H9 (cell line): ENCODE measurements around the gene VPS41. TPM values are rescaled to one million over a fixed set of nuclear protein-coding genes. Genes with fewer than 3 reads are reported as not detected.
"Not testable (repeated sequence)": the region's sequence is repeated elsewhere in the genome, so short reads cannot be mapped to it uniquely, and the experiment has no call there.

Source experiments
- DNase-seq: peaks from one replicate; pipeline ENCODE4 v3.0.0-alpha.2; 2017
- H2AFZ ChIP-seq: one replicate; pipeline ENCODE4 v1.6.1; 2013; ENCODE audit warnings: mild to moderate bottlenecking, low read length, control low read depth, moderate library complexity
- H2AK5ac ChIP-seq: 2 replicates; pipeline ENCODE4 v1.6.1; 2013; ENCODE audit warnings: low read length, control low read depth, mixed read lengths; ENCODE audit not compliant: insufficient read length
- H2BK120ac ChIP-seq: one replicate; pipeline ENCODE4 v1.6.1; 2013; ENCODE audit warnings: low read depth, mild to moderate bottlenecking, low read length, control low read depth, inconsistent platforms; ENCODE audit not compliant: poor library complexity, severe bottlenecking
- H2BK12ac ChIP-seq: 2 replicates; pipeline ENCODE4 v1.6.1; 2013; ENCODE audit warnings: low read length, control low read depth, mixed read lengths, low read depth; ENCODE audit not compliant: insufficient read length
- H2BK15ac ChIP-seq: 2 replicates; pipeline ENCODE4 v1.6.1; 2013; ENCODE audit warnings: low read depth, low read length, control low read depth
- H2BK20ac ChIP-seq: one replicate; pipeline ENCODE4 v1.6.1; 2013; ENCODE audit warnings: low read depth, mild to moderate bottlenecking, low read length, control low read depth, inconsistent platforms; ENCODE audit not compliant: poor library complexity, severe bottlenecking
- H2BK5ac ChIP-seq: 2 replicates; pipeline ENCODE4 v1.6.1; 2013; ENCODE audit warnings: low read length, control low read depth, mixed read lengths; ENCODE audit not compliant: insufficient read length
- H3K14ac ChIP-seq: 2 replicates; pipeline ENCODE4 v1.6.1; 2013; ENCODE audit warnings: low read length, control low read depth; ENCODE audit not compliant: insufficient read depth
- H3K18ac ChIP-seq: 2 replicates; pipeline ENCODE4 v1.6.1; 2013; ENCODE audit warnings: low read depth, mild to moderate bottlenecking, mixed read lengths, low read length, control low read depth; ENCODE audit not compliant: insufficient read length
- H3K23ac ChIP-seq: 2 replicates; pipeline ENCODE4 v1.6.1; 2013; ENCODE audit warnings: low read length, control low read depth, mixed read lengths, low read depth; ENCODE audit not compliant: insufficient read length
- H3K23me2 ChIP-seq: 2 replicates; pipeline ENCODE4 v1.6.1; 2013; ENCODE audit warnings: low read depth, mild to moderate bottlenecking, mixed read lengths, low read length, control low read depth; ENCODE audit not compliant: insufficient read length, poor library complexity, severe bottlenecking
- H3K27ac ChIP-seq: 2 replicates; pipeline ENCODE4 v1.5.1; 2013; ENCODE audit warnings: low read length, control low read depth, mixed read lengths, low read depth; ENCODE audit not compliant: insufficient read length
- H3K27me3 ChIP-seq: 2 replicates; pipeline ENCODE4 v1.6.1; 2013; ENCODE audit warnings: low read length, control low read depth, inconsistent platforms; ENCODE audit not compliant: insufficient read depth
- H3K4ac ChIP-seq: 2 replicates; pipeline ENCODE4 v1.6.1; 2013; ENCODE audit warnings: low read depth, mild to moderate bottlenecking, control low read depth, inconsistent platforms, low read length, moderate library complexity
- H3K4me1 ChIP-seq: 2 replicates; pipeline ENCODE4 v1.6.1; 2013; ENCODE audit warnings: low read length, control low read depth, inconsistent platforms; ENCODE audit not compliant: insufficient read depth
- H3K4me2 ChIP-seq: 2 replicates; pipeline ENCODE4 v1.6.1; 2013; ENCODE audit warnings: low read length, control low read depth, mixed read lengths; ENCODE audit not compliant: insufficient read length, insufficient read depth
- H3K56ac ChIP-seq: 2 replicates; pipeline ENCODE4 v1.6.1; 2013; ENCODE audit warnings: low read depth, mild to moderate bottlenecking, mixed read lengths, low read length, control low read depth; ENCODE audit not compliant: insufficient read length
- H3K79me1 ChIP-seq: 2 replicates; pipeline ENCODE4 v1.6.1; 2013; ENCODE audit warnings: low read depth, mild to moderate bottlenecking, moderate library complexity, low read length, control low read depth, inconsistent platforms; ENCODE audit not compliant: insufficient read depth, poor library complexity, severe bottlenecking
- H3K79me2 ChIP-seq: 2 replicates; pipeline ENCODE4 v1.6.1; 2013; ENCODE audit warnings: low read length, control low read depth, inconsistent platforms; ENCODE audit not compliant: insufficient read depth
- H3K9ac ChIP-seq: 2 replicates; pipeline ENCODE4 v1.6.1; 2013; ENCODE audit warnings: low read length, control low read depth, mixed read lengths; ENCODE audit not compliant: insufficient read length; ENCODE audit errors: extremely low read depth
- H3K9me3 ChIP-seq: one replicate; pipeline ENCODE4 v1.6.1; 2013; ENCODE audit warnings: low read depth, low read length, inconsistent platforms; ENCODE audit not compliant: control insufficient read depth
- H3T11ph ChIP-seq: one replicate; pipeline ENCODE4 v1.6.1; 2013; ENCODE audit warnings: mild to moderate bottlenecking, low read length, control low read depth, inconsistent platforms
- H4K20me1 ChIP-seq: one replicate; pipeline ENCODE4 v1.6.1; 2013; ENCODE audit not compliant: control insufficient read depth, insufficient read length, insufficient read depth
- H4K5ac ChIP-seq: 2 replicates; pipeline ENCODE4 v1.6.1; 2013; ENCODE audit warnings: low read depth, mild to moderate bottlenecking, mixed read lengths, low read length, control low read depth; ENCODE audit not compliant: insufficient read length
- H4K8ac ChIP-seq: replicated peaks from 2 replicates; pipeline ENCODE4 v1.6.1; 2013; ENCODE audit warnings: low read length, control low read depth, mixed read lengths, low read depth; ENCODE audit not compliant: insufficient read length
- H4K91ac ChIP-seq: 2 replicates; pipeline ENCODE4 v1.6.1; 2013; ENCODE audit warnings: low read depth, mild to moderate bottlenecking, moderate library complexity, mixed read lengths, low read length, control low read depth; ENCODE audit not compliant: insufficient read length
- H3K27ac Mint-ChIP-seq, 3 experiments: 2 replicates in 2 of 3; 3 replicates in 1 of 3; pipeline ENCODE4 v1.8.0; 2020 to 2021; ENCODE audit warnings: mixed read lengths in 3 of 3, mild to moderate bottlenecking in 1 of 3, moderate library complexity in 1 of 3
- H3K27me3 Mint-ChIP-seq: 2 replicates; pipeline ENCODE4 v1.8.0; 2021; ENCODE audit warnings: low read depth, mild to moderate bottlenecking, moderate library complexity, mixed read lengths
- H3K36me3 Mint-ChIP-seq, 3 experiments: 2 replicates in 2 of 3; 3 replicates in 1 of 3; pipeline ENCODE4 v1.8.0; 2020 to 2021; ENCODE audit warnings: low read depth in 3 of 3, mixed read lengths in 3 of 3; ENCODE audit not compliant: insufficient read depth in 1 of 3
- H3K4me1 Mint-ChIP-seq, 2 experiments: 2 replicates each; pipeline ENCODE4 v1.8.0; 2020; ENCODE audit warnings: mixed read lengths in 2 of 2
- H3K4me3 Mint-ChIP-seq, 2 experiments: 2 replicates in 1 of 2; 3 replicates in 1 of 2; pipeline ENCODE4 v1.8.0; 2020 to 2021; ENCODE audit warnings: mild to moderate bottlenecking in 2 of 2, mixed read lengths in 2 of 2, moderate library complexity in 1 of 2
- H3K9me3 Mint-ChIP-seq, 2 experiments: 2 replicates in 1 of 2; 3 replicates in 1 of 2; pipeline ENCODE4 v1.8.0; 2020; ENCODE audit warnings: mild to moderate bottlenecking in 2 of 2, mixed read lengths in 2 of 2, moderate library complexity in 1 of 2
- WGBS: extraction: QIAGEN DNeasy Blood & Tissue Kit; methylation state at CpG from one replicate; pipeline ENCODE4 v1.1.7; 2013; ENCODE audit warnings: missing lambda C conversion rate, low lambda C conversion rate, mixed read lengths; ENCODE audit not compliant: insufficient read length; ENCODE audit errors: extremely low coverage; 5-methylcytosine and 5-hydroxymethylcytosine counted together
- total RNA-seq: library from RNA; stranded (reverse); gene quantifications from 2 replicates; pipeline ENCODE4 v1.2.1, GENCODE V29; 2021
- TF ChIP-seq, protein P1 (sequence below): fragments of 200-600 bp; sonication (generic); conservative IDR thresholded peaks from 3 replicates; pipeline ENCODE4 v1.8.0; 2021; ENCODE audit warnings: antibody characterized with exemption, mild to moderate bottlenecking

VPS41 gene
- total RNA-seq, 1 experiment from 2014 or later: 49.3 TPM

DNA sequence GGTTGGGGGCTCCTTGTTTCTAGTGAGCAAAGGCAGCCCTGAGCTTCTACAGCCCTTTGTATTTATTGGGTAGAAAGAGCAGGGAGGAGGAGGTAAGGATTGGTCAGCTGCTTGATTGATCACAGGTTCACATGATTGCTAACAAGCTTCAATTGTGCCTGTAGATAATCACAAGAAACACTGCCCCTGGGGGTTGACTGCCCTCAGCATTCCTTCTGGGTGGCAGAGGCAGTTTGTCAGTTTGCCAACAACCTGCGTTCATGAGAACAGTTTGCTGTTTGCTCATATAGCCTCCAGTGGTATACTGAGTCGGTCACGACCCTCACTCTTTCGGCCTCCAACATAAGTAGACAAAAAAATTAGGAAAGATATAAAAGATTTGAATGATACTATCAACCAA, 38.5 kb upstream of the VPS41 start:
- not testable (repeated sequence) for H4K5ac ChIP-seq, H3K4ac ChIP-seq, H3K36me3 Mint-ChIP-seq, H2BK20ac ChIP-seq, H3K56ac ChIP-seq, H2BK12ac ChIP-seq, H3K4me3 Mint-ChIP-seq, H3K9me3 Mint-ChIP-seq, H3K4me1 ChIP-seq, H4K91ac ChIP-seq, H2AK5ac ChIP-seq, H2BK5ac ChIP-seq, H3K14ac ChIP-seq, H2BK120ac ChIP-seq, H3K79me1 ChIP-seq, H3K18ac ChIP-seq, H2AFZ ChIP-seq, H3K27ac ChIP-seq, H3K4me1 Mint-ChIP-seq, H2BK15ac ChIP-seq, H4K8ac ChIP-seq, H3K9me3 ChIP-seq, H3T11ph ChIP-seq, H3K9ac ChIP-seq, H4K20me1 ChIP-seq, DNase-seq, H3K4me2 ChIP-seq, H3K27ac Mint-ChIP-seq, H3K27me3 ChIP-seq, H3K23me2 ChIP-seq, H3K79me2 ChIP-seq, H3K27me3 Mint-ChIP-seq, H3K23ac ChIP-seq
- TF ChIP-seq, protein P1, sequence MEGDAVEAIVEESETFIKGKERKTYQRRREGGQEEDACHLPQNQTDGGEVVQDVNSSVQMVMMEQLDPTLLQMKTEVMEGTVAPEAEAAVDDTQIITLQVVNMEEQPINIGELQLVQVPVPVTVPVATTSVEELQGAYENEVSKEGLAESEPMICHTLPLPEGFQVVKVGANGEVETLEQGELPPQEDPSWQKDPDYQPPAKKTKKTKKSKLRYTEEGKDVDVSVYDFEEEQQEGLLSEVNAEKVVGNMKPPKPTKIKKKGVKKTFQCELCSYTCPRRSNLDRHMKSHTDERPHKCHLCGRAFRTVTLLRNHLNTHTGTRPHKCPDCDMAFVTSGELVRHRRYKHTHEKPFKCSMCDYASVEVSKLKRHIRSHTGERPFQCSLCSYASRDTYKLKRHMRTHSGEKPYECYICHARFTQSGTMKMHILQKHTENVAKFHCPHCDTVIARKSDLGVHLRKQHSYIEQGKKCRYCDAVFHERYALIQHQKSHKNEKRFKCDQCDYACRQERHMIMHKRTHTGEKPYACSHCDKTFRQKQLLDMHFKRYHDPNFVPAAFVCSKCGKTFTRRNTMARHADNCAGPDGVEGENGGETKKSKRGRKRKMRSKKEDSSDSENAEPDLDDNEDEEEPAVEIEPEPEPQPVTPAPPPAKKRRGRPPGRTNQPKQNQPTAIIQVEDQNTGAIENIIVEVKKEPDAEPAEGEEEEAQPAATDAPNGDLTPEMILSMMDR: 0 out of 3 replicates have a peak, but pooled peaks have one; percentile 11
- no CpG with 5 or more reads among the region's 4 CpGs for WGBS
